IMR-90 (cell line): ENCODE results near the gene BZW2.

Experiments used
- CEBPB ChIP-seq: IDR thresholded peaks from 2 replicates; pipeline ENCODE4 v1.6.1; 2012; ENCODE audit warnings: low read depth, low read length, improper control_type of control experiment
- CTCF ChIP-seq: conservative IDR thresholded peaks from 2 replicates; pipeline ENCODE4 v1.5.1; 2012; ENCODE audit warnings: mild to moderate bottlenecking, low read depth, low read length, improper control_type of control experiment
- FOS ChIP-seq: fragments of 150-350 bp; IDR thresholded peaks from 2 replicates; pipeline ENCODE4 v1.6.1; 2016; ENCODE audit warnings: low read depth, low read length
- MAFK ChIP-seq: IDR thresholded peaks from 2 replicates; pipeline ENCODE4 v1.6.1; 2012; ENCODE audit warnings: low read depth, low read length, improper control_type of control experiment
- MAZ ChIP-seq: IDR thresholded peaks from 2 replicates; pipeline ENCODE4 v1.6.1; 2012; ENCODE audit warnings: low read depth, mild to moderate bottlenecking, low read length, improper control_type of control experiment, moderate library complexity, borderline replicate concordance
- MXI1 ChIP-seq: IDR thresholded peaks from 2 replicates; pipeline ENCODE4 v1.6.1; 2012; ENCODE audit warnings: low read depth, mild to moderate bottlenecking, low read length, moderate library complexity, borderline replicate concordance
- POLR2A ChIP-seq: IDR thresholded peaks from 2 replicates; pipeline ENCODE4 v1.6.1; 2012; ENCODE audit warnings: mild to moderate bottlenecking, low read depth, low read length
- RCOR1 ChIP-seq: IDR thresholded peaks from 2 replicates; pipeline ENCODE4 v1.6.1; 2012; ENCODE audit warnings: mild to moderate bottlenecking, low read length, improper control_type of control experiment; ENCODE audit not compliant: insufficient replicate concordance
- RFX5 ChIP-seq: IDR thresholded peaks from 2 replicates; pipeline ENCODE4 v1.8.0; 2012; ENCODE audit warnings: low read depth, mild to moderate bottlenecking, low read length, moderate library complexity
- SMC3 ChIP-seq: fragments of 150-350 bp; IDR thresholded peaks from 2 replicates; pipeline ENCODE4 v1.6.1; 2016; ENCODE audit warnings: low read depth, mild to moderate bottlenecking, antibody characterized with exemption, low read length, moderate library complexity
- USF2 ChIP-seq: fragments of 150-350 bp; IDR thresholded peaks from 2 replicates; pipeline ENCODE4 v1.6.1; 2017; ENCODE audit warnings: mild to moderate bottlenecking, antibody characterized with exemption, low read length, low read depth

- TF ChIP-seq USF2 (no peak), CTCF (no peak), MAFK (no peak), SMC3 (no peak), POLR2A (no peak), MAZ (no peak), RFX5 (no peak), MXI1 (no peak), CEBPB (no peak), FOS (no peak), RCOR1 (no peak)
Measured at GRCh38 chr7:16724344-16724743, 78.4 kb downstream of the BZW2 start.
